Measurements from ENCODE around the gene UBXN10. TPM values are rescaled to one million over a fixed set of nuclear protein-coding genes. Genes with fewer than 3 reads are reported as not detected.

The UBXN10 gene
- total and polyA plus RNA-seq, 2 experiments from 2014 or later = 0.63 to 1.2 TPM

DNA sequence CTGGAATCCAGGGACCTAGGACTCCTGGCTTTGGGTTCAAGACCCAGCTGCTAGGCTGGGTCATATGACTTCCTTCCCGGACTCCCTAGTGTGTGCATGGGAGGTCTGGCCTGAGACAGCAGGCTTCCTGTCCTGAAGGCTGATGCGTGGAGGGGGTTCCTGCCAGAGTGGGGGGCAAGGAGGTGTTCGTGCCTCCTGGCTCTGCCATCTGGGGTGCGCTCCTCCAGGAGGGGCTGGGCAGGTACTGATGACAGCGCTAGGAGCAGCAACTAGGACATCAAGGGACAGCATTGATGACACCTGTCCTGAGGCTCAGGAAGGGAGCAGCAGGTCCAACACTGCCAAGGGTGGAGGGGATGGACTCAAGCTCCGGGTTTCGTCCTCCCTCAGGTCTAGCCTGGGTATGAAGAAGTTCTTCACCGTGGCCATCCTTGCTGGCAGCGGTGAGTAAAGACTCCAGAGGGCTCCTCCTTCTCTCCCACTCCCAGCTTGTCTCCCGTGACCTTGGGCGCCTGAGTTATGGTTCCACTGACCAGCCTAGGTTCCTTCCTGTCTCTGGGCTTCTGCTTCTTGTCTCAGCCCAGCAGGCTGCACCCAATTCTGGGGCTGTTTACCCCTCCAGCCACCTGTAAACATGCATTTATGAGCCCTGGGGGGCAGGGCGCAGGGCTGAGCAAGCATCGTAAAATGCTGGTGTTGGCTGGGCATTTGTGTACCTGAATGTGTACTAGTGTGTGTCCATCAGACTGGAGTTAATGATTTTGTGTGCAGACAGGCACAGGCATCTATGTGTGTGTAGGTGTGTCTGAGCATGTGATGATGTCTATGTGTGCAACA lies 45.9 kb upstream of the UBXN10 start:
- no peak overlapping the region for H3K27ac ChIP-seq
- TF ChIP-seq EZH2 (IDR thresholded peaks at IDR 0.05; ENCODE audit: borderline replicate concordance) = no peak
- no peak for TF ChIP-seq CTCF (IDR thresholded peaks at IDR 0.05; ENCODE audit: poor library complexity)
- no peak for TF ChIP-seq EZH2phosphoT487 (IDR thresholded peaks at IDR 0.05; ENCODE audit: low read depth, severe bottlenecking, unreplicated experiment)
- no peaks in the 10 kb centered on the region for H3K9me2 ChIP-seq (replicated peaks; ENCODE audit: insufficient read depth)
- DNase-seq (ENCODE audit: low spot score) = no peak
- no peak overlapping the region for H3K4me3 ChIP-seq
- H4K20me1 ChIP-seq (ENCODE audit: insufficient read depth, poor library complexity, severe bottlenecking) = no peaks in the 10 kb centered on the region
- H3K4me1 ChIP-seq (ENCODE audit: insufficient read depth) = no peaks in the 10 kb centered on the region
- WGBS (ENCODE audit: low lambda C conversion rate, missing lambda C conversion rate) = 86% methylated on average over 13 of the region's 13 CpGs
- no peaks in the 10 kb centered on the region for H3K79me2 ChIP-seq
- no peaks in the 10 kb centered on the region for H3K36me3 ChIP-seq (replicated peaks; ENCODE audit: insufficient read depth, low read depth)
- H3K27me3 ChIP-seq = no peaks in the 10 kb centered on the region
- no peak overlapping the region for H3K4me2 ChIP-seq
- H2AFZ ChIP-seq = no peak overlapping the region
- no peaks in the 10 kb centered on the region for H3K9me3 ChIP-seq (ENCODE audit: low read depth)

GRCh38 chr1:20141001-20141400 lies 44.9 kb upstream of the UBXN10 start:
- Histone ChIP-seq H3K4me1 (ENCODE audit: insufficient read depth) (no peaks in the 10 kb centered on the region), H3K36me3 (replicated peaks; ENCODE audit: insufficient read depth, low read depth) (no peaks in the 10 kb centered on the region), H3K9me2 (replicated peaks; ENCODE audit: insufficient read depth) (no peaks in the 10 kb centered on the region), H3K27me3 (no peaks in the 10 kb centered on the region), H2AFZ (no peak overlapping the region), H3K4me2 (no peak overlapping the region), H3K4me3 (no peak overlapping the region), H3K27ac (no peak overlapping the region), H3K79me2 (no peaks in the 10 kb centered on the region), H4K20me1 (ENCODE audit: insufficient read depth, poor library complexity, severe bottlenecking) (no peaks in the 10 kb centered on the region), H3K9me3 (ENCODE audit: low read depth) (no peaks in the 10 kb centered on the region)
- no peak for DNase-seq (ENCODE audit: low spot score)
- TF ChIP-seq EZH2 (IDR thresholded peaks at IDR 0.05; ENCODE audit: borderline replicate concordance) (no peak), CTCF (IDR thresholded peaks at IDR 0.05; ENCODE audit: poor library complexity) (no peak), EZH2phosphoT487 (IDR thresholded peaks at IDR 0.05; ENCODE audit: low read depth, severe bottlenecking, unreplicated experiment) (no peak)
- 88% methylated on average over 9 of the region's 9 CpGs for WGBS (ENCODE audit: low lambda C conversion rate, missing lambda C conversion rate)

GRCh38 chr1:20141466-20141865 lies 44.4 kb upstream of the UBXN10 start:
- Histone ChIP-seq H3K4me1 (ENCODE audit: insufficient read depth) (no peaks in the 10 kb centered on the region), H3K4me3 (no peak overlapping the region), H3K27me3 (no peaks in the 10 kb centered on the region), H3K9me2 (replicated peaks; ENCODE audit: insufficient read depth) (no peaks in the 10 kb centered on the region), H2AFZ (no peak overlapping the region), H3K9me3 (ENCODE audit: low read depth) (no peaks in the 10 kb centered on the region), H4K20me1 (ENCODE audit: insufficient read depth, poor library complexity, severe bottlenecking) (no peaks in the 10 kb centered on the region), H3K27ac (no peak overlapping the region), H3K79me2 (no peaks in the 10 kb centered on the region), H3K4me2 (no peak overlapping the region), H3K36me3 (replicated peaks; ENCODE audit: insufficient read depth, low read depth) (no peaks in the 10 kb centered on the region)
- no peak for DNase-seq (ENCODE audit: low spot score)
- no peak for TF ChIP-seq EZH2 (IDR thresholded peaks at IDR 0.05; ENCODE audit: borderline replicate concordance)
- WGBS (ENCODE audit: low lambda C conversion rate, missing lambda C conversion rate) = 92% methylated on average over 7 of the region's 7 CpGs

- H3K9me3 ChIP-seq (ENCODE audit: low read depth) = no peaks in the 10 kb centered on the region
- no peaks in the 10 kb centered on the region for H3K79me2 ChIP-seq
- 86% methylated on average over 13 of the region's 13 CpGs for WGBS (ENCODE audit: low lambda C conversion rate, missing lambda C conversion rate)
- no peaks in the 10 kb centered on the region for H4K20me1 ChIP-seq (ENCODE audit: insufficient read depth, poor library complexity, severe bottlenecking)
- DNase-seq (ENCODE audit: low spot score) = no peak
- no peaks in the 10 kb centered on the region for H3K36me3 ChIP-seq (replicated peaks; ENCODE audit: insufficient read depth, low read depth)
- H3K4me1 ChIP-seq (ENCODE audit: insufficient read depth) = no peaks in the 10 kb centered on the region
- no peaks in the 10 kb centered on the region for H3K9me2 ChIP-seq (replicated peaks; ENCODE audit: insufficient read depth)
- no peak overlapping the region for H3K27ac ChIP-seq
- TF ChIP-seq EZH2 (IDR thresholded peaks at IDR 0.05; ENCODE audit: borderline replicate concordance) = no peak
- TF ChIP-seq CTCF (IDR thresholded peaks at IDR 0.05; ENCODE audit: poor library complexity) = no peak
- TF ChIP-seq EZH2phosphoT487 (IDR thresholded peaks at IDR 0.05; ENCODE audit: low read depth, severe bottlenecking, unreplicated experiment) = no peak
- H3K4me2 ChIP-seq = no peak overlapping the region
- H2AFZ ChIP-seq = no peak overlapping the region
- H3K4me3 ChIP-seq = no peak overlapping the region
- no peaks in the 10 kb centered on the region for H3K27me3 ChIP-seq
These were observed 43.7 kb upstream of the UBXN10 start for GRCh38 chr1:20142001-20142710.
